Heart left ventricle (tissue), 16 donors: Measurements from ENCODE around the gene VSIG8. TPM values are rescaled to one million over a fixed set of nuclear protein-coding genes. Genes with fewer than 3 reads are reported as not detected.

Experiments used
- ATAC-seq, 4 donors: fragments of 200-7000 bp; cut with Tn5 transposase; one replicate each; pipeline ENCODE4 v1.9.1; 2020 to 2022; ENCODE audit warnings: moderate library complexity in 4 of 4, mild to moderate bottlenecking in 3 of 4, moderate number of reproducible peaks in 1 of 4
- DNase-seq, 5 donors: peaks; one replicate each; pipeline ENCODE4 v3.0.0-alpha.2; 2020
- H3K27ac ChIP-seq, 12 donors: fragments of 200-600 bp; sonication (generic) in 4 of 12; one replicate each; pipeline versions ENCODE4 v1.5.0 to v1.8.0; 2016 to 2022; ENCODE audit warnings: mild to moderate bottlenecking in 2 of 12
- H3K27me3 ChIP-seq, 9 donors: fragments of 200-600 bp; sonication (generic) in 2 of 9; one replicate each; pipeline versions ENCODE4 v1.5.1 to v1.8.0; 2016 to 2022; ENCODE audit warnings: mild to moderate bottlenecking in 3 of 9
- H3K36me3 ChIP-seq, 9 donors: fragments of 200-600 bp; sonication (generic) in 2 of 9; one replicate each; pipeline versions ENCODE4 v1.5.0 to v1.8.0; 2018 to 2022; ENCODE audit warnings: mild to moderate bottlenecking in 2 of 9
- H3K4me1 ChIP-seq, 12 donors: fragments of 200-600 bp; sonication (generic) in 4 of 12; one replicate each; pipeline versions ENCODE4 v1.5.0 to v1.8.0; 2016 to 2022; ENCODE audit warnings: mild to moderate bottlenecking in 3 of 12
- H3K4me3 ChIP-seq, 12 donors: fragments of 200-600 bp; sonication (generic) in 4 of 12; one replicate each; pipeline versions ENCODE4 v1.5.0 to v1.8.0; 2017 to 2022; ENCODE audit warnings: mild to moderate bottlenecking in 9 of 12, moderate library complexity in 4 of 12
- H3K9me3 ChIP-seq, 12 donors: fragments of 200-600 bp; sonication (generic) in 4 of 12; one replicate each; pipeline versions ENCODE4 v1.5.0 to v1.8.0; 2016 to 2022; ENCODE audit warnings: mild to moderate bottlenecking in 1 of 12
- POLR2A ChIP-seq, 2 donors: fragments of 450-650 bp; IDR thresholded peaks; one replicate each; pipeline ENCODE4 v1.6.1; 2017; ENCODE audit warnings: antibody characterized with exemption in 2 of 2, mild to moderate bottlenecking in 2 of 2, moderate library complexity in 2 of 2
- WGBS, 4 donors: extraction: QIAGEN DNeasy Blood & Tissue Kit in 2 of 4; methylation state at CpG; one replicate each; pipeline versions ENCODE4 v1.1.5 to v1.1.7; 2013 to 2018; 5-methylcytosine and 5-hydroxymethylcytosine counted together
- intact Hi-C, 10 donors: fragments of 100-400 bp; cut with DNase I; formaldehyde crosslinking; loops; one replicate each; pipeline versions ENCODE4 v1.11.1 to v1.14.2; 2022
- polyA plus RNA-seq, 2 donors: library from polyadenylated mRNA; stranded (reverse); fragments of 200-250 nt; gene quantifications; one replicate each; pipeline ENCODE4 v1.2.3, GENCODE V29; 2013
- total RNA-seq, 9 donors: library from RNA; depleted of rRNA in 2 of 9; stranded (reverse); fragments of >200 nt in 2 of 9; fragmentation: NEBNext Ultra II Directional in 3 of 9; extraction: Animal tissue kit (Norgen Biotek cat#: 25700) in 3 of 9; gene quantifications; one replicate each; pipeline versions ENCODE4 v1.1.0 to v1.2.4, GENCODE V29; 2016 to 2023
- TF ChIP-seq, protein P1 (sequence below), 12 donors: fragments of 200-600 bp; sonication (generic) in 4 of 12; IDR thresholded peaks; one replicate each; pipeline versions ENCODE4 v1.5.0 to v1.8.0; 2018 to 2022; ENCODE audit warnings: antibody characterized with exemption in 12 of 12, mild to moderate bottlenecking in 5 of 12
- donor health status: ischemic (EF 13 %, LVEDD 7.1; RV severe dilation, severe dysfunction).
- donor health status: healthy with polysubstance abuse.
- donor health status: DM: no; HTN: yes; CAD: no.
- donor health status: DM: no; HTN: no; CAD: no.
- donor health status: ischemic (EF 25% LVEDD 6.9; RV normal size, moderate dysfunction).
- donor health status: ischemic (EF 25% LVEDD 5.7; RV mildly dilated, moderate dysfunction).
- donor health status: healthy.
- donor health status: DM: yes; HTN: yes; CAD: no.
- donor health status: ischemic (EF 35%, LVEDD 5.7; RV mildly dilated, moderate dysfunction).
- donor health status: nonischemic (EF 11% LVEDD 7.7; RV severe dilation, severe dysfunction).
- donor health status: DM: yes; HTN: yes; CAD: no.
- donor health status: PGD.
- donor health status: ischemic (EF 29% LVEDD 5.4; RV normal size, mild dysfunction).
- donor health status: nonischemic (EF 23%, LVEDD 6.1; RV moderate dilation, normal function).

Gene VSIG8
- total and polyA plus RNA-seq, 11 donors = 0.27 TPM; not detected in 10

DNA sequence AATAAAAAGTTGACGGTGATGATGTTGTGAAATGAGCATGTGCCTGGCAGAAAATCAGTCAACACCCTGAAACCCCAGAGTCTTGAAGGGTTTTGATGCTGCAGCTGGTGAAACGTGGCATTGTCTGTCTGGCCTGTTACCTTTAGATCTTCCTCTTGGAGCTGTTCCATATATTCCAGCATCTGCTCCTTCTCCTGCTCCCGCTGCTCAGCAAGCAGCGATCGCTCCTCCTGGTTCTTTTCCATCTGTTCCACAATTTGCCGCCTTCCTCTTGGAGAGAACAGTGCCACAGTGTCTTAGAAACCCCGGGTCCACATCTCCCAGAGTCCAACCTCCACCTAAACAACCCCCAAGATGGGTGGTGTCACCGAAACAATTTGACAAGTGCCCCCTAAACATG is 21.8 kb upstream of the VSIG8 start:
- no peak for DNase-seq
- no peak for TF ChIP-seq POLR2A (IDR thresholded peaks at IDR 0.05)
- TF ChIP-seq, protein P1, sequence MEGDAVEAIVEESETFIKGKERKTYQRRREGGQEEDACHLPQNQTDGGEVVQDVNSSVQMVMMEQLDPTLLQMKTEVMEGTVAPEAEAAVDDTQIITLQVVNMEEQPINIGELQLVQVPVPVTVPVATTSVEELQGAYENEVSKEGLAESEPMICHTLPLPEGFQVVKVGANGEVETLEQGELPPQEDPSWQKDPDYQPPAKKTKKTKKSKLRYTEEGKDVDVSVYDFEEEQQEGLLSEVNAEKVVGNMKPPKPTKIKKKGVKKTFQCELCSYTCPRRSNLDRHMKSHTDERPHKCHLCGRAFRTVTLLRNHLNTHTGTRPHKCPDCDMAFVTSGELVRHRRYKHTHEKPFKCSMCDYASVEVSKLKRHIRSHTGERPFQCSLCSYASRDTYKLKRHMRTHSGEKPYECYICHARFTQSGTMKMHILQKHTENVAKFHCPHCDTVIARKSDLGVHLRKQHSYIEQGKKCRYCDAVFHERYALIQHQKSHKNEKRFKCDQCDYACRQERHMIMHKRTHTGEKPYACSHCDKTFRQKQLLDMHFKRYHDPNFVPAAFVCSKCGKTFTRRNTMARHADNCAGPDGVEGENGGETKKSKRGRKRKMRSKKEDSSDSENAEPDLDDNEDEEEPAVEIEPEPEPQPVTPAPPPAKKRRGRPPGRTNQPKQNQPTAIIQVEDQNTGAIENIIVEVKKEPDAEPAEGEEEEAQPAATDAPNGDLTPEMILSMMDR (IDR thresholded peaks at IDR 0.05) = no peak
- ATAC-seq = no peak
- Histone ChIP-seq H3K36me3 (no peaks in the 10 kb centered on the region), H3K27ac (no peak overlapping the region), H3K9me3 (no peaks in the 10 kb centered on the region), H3K4me1 (peaks cover 0 to 42% (median 2%) of the 10 kb centered on the region in 12 donors), H3K27me3 (no peaks in the 10 kb centered on the region), H3K4me3 (no peak overlapping the region)
- intact Hi-C loops = loop anchor here in 1 of 10 donors (10.0 kb wide), 1 partner anchor 669 kb away; no protein-coding TSS in a partner anchor
- 80 to 91% (median 83%) methylated on average over 8 of the region's 8 CpGs for WGBS, 4 donors

DNA sequence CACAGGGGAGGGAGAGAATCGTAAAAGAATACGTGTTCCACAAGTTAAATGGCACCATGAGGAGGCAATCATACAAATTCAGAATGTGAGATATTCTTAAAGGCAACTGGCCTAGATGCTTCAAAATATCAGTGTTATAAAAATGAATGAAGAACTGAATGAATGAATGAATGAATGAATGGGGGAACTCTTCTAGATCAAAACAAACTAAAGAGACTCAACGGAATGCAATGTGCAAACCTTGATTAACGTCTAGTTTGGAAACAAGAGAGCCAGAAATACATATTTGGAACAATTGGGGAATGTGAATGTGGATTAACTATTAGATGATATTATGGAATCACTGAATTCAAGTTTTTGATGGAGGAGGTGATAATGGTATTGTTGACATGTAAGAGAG is 20.7 kb upstream of the VSIG8 start:
- H3K9me3 ChIP-seq = no peaks in the 10 kb centered on the region
- no peak overlapping the region for H3K27ac ChIP-seq
- no peaks in the 10 kb centered on the region for H3K27me3 ChIP-seq
- TF ChIP-seq, protein P1 (IDR thresholded peaks at IDR 0.05) = no peak
- TF ChIP-seq POLR2A (IDR thresholded peaks at IDR 0.05) = no peak
- H3K4me1 ChIP-seq = peaks cover 0 to 36% (median 0%) of the 10 kb centered on the region in 12 donors
- ATAC-seq (no peak), DNase-seq (no peak)
- H3K36me3 ChIP-seq = no peaks in the 10 kb centered on the region
- H3K4me3 ChIP-seq = no peak overlapping the region
- WGBS, 4 donors = 68 to 78% (median 69%) methylated on average over 4 of the region's 4 CpGs
- intact Hi-C loops = loop anchor here in 1 of 10 donors (10.0 kb wide), 1 partner anchor 668 kb away; no protein-coding TSS in a partner anchor

DNA sequence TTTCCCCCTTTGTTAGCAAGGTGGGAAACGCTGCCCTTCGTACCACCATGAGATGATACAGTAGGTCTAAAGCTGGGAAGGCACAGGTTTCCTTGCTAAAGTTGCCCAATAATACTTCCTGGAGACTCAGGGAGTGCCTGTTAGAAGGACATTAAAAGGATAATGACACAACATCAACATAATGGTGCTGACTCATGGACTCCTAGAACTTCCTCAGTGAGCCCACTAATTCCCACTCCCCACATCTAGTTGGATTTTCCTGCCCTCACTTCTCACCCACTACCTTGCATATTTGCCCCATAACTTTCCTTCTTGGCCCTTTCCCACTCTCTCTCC is 20.0 kb upstream of the VSIG8 start:
- H3K4me3 ChIP-seq = no peak overlapping the region
- ATAC-seq = no peak
- no peak for DNase-seq
- 79 to 89% (median 87%) methylated on average over 2 of the region's 2 CpGs for WGBS, 4 donors
- no peak overlapping the region for H3K27ac ChIP-seq
- H3K9me3 ChIP-seq = no peaks in the 10 kb centered on the region
- no peaks in the 10 kb centered on the region for H3K36me3 ChIP-seq
- intact Hi-C loops = loop anchor here in 1 of 10 donors (10.0 kb wide), 1 partner anchor 668 kb away; no protein-coding TSS in a partner anchor
- no peaks in the 10 kb centered on the region for H3K27me3 ChIP-seq
- H3K4me1 ChIP-seq = peaks cover 0 to 36% (median 0%) of the 10 kb centered on the region in 12 donors
- TF ChIP-seq, protein P1 (IDR thresholded peaks at IDR 0.05) = no peak
- TF ChIP-seq POLR2A (IDR thresholded peaks at IDR 0.05) = no peak

DNA sequence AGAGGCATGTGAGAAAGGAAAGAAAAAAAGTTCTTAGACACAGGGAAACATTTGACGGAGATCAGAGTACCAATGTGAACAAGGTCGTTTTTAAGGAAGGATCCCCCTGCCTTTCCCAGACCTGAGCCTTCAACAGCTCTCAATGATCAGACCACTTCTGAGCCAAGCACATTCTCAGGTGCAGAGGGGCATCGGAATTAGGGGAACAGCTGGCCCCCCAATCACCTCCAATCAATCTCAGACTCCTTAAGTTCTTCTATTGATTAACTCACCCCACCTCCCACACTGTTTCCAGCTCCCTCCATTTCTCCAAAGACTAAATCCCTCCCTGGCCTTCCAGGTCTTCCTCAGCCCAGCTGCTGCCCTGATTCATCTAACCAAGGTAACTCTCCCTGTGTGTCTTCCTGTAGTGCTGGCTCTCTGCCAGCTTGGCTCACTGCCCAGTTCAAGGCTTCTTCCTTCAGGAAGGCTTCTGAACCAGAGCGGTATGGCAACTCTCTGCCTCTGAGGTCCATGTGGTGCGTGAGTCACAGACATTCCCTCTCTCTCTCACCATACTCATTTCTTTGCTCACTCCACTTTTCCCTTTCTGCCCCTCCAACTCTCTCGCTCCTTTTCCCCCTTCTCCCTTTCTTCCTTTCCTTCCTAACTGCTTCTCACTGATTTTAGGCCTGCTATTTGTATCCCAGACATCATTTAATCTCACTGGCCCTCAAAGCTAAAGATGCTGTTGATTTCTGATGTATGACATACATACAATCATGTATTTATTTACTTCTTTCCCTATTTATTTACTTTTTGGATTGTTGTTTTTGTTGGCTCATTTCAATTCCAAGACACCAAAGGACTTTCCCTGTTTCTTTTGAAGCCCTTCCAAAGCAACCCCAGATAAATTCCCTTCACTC is 19.4 kb upstream of the VSIG8 start:
- ATAC-seq = peak in 3 of 4 donors; percentile 34 to 60 (median 49)
- WGBS, 4 donors = 60 to 65% (median 61%) methylated on average over 6 of the region's 6 CpGs

More for the DNA sequence above, 19.4 kb upstream of the VSIG8 start:
- no peaks in the 10 kb centered on the region for H3K9me3 ChIP-seq
- H3K4me1 ChIP-seq = peaks cover 0 to 36% (median 0%) of the 10 kb centered on the region in 12 donors
- H3K27me3 ChIP-seq = no peaks in the 10 kb centered on the region
- intact Hi-C loops = loop anchor here in 1 of 10 donors (10.0 kb wide), 1 partner anchor 667 kb away; no protein-coding TSS in a partner anchor
- no peak overlapping the region for H3K4me3 ChIP-seq
- TF ChIP-seq POLR2A (IDR thresholded peaks at IDR 0.05) = no peak
- TF ChIP-seq, protein P1 (IDR thresholded peaks at IDR 0.05) = no peak
- H3K27ac ChIP-seq = no peak overlapping the region
- H3K36me3 ChIP-seq = no peaks in the 10 kb centered on the region
- DNase-seq = peak in 4 of 5 donors; percentile 44 to 82 (median 56)
